ENCODE results near the gene PLEKHG5.

The PLEKHG5 gene

DNA sequence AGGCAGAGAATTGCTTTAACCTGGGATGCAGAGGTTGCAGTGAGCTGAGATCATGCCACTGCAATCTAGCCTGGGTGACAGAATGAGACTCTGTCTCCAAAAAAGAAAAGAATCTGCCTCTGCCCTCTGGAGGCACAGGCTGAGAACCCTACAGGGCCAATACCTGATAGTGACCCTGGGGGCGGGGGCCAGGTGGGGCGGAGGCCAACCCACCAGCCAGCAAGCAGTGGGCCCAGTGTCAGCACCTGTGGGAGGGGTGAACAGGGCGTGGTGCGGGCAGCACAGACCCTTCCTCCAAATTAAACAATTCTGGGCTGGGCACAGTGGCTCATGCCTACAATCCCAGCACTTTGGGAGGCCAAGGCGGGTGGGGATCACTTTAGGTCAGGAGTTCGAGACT, 19.0 kb upstream of the PLEKHG5 start:
- DNase-seq (ENCODE audit: low read depth in 2 of 2), result no peak

DNA sequence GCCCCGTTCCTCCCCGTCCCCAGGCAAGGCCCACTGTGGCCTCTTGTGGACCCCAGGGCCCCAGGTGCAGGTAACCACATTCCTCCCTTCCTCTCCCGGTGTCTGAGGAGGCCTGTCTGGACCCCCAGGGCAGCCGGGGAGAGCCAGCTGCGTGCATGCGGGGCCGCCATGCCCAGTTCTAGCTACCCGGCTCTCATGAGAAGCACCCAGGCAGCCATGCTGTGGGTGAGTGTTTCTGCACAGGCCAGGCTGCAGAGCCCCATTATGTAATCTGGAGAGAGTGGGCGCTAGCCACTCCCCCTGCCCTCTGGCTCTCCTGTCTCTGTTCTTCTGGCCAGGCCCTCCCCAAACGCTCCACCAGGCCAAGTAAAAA, 18.4 kb upstream of the PLEKHG5 start:
- DNase-seq (ENCODE audit: low read depth in 2 of 2), result no peak

DNA sequence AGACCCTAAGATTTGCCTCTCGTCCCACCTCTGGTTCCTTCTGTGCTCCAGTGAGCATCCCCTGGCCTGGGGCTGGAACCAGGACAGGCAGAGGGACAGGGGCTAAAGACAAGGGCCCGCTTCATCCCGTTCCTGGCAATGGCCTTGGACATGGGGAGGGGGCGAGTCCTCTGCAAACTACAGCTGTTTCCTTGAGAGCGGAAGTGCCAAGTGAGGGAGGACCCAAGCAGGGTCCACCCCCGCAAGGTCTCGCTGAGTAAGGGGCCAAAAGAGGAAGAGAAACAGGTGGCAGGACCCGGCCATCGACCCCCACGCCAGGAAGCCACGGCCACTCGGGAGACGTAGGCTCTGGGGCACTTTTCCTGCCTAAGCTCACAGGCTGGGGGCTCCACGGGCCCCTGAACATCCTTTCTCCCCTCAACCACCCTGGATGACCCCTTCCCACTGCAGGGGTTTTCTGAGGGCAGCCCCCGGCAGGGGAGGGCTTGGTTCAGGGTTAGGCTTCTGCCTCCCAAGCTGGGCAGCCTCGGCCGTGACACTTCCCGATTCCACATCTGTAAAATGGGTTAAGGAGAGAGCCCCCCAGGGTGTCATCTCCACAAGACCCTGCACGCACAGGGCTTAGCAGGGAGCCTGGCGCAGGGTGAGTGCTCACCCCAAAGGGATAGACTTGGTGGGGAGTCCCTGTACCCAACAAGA, 17.9 kb upstream of the PLEKHG5 start:
- DNase-seq (ENCODE audit: low read depth in 2 of 2), result no peak

DNA sequence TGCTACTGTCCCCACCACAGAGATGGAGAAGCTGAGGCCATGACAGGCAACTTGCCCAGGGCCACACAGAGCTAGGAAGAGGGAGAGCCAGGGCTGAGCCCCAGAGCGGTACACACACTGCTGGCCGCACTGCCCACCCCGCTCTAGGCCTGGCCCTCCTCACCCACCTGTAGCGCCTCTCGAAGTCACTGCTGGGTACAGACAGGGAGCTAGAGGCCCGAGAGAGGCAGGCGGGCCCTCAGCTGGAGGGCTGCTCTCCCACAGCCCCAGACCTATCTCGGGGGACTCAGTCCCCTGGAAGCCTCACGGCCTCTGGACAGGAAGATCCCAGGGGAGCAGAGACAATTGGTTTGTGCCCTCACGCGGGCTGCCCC, 17.3 kb upstream of the PLEKHG5 start:
- no peak for DNase-seq (ENCODE audit: low read depth in 2 of 2)

DNA sequence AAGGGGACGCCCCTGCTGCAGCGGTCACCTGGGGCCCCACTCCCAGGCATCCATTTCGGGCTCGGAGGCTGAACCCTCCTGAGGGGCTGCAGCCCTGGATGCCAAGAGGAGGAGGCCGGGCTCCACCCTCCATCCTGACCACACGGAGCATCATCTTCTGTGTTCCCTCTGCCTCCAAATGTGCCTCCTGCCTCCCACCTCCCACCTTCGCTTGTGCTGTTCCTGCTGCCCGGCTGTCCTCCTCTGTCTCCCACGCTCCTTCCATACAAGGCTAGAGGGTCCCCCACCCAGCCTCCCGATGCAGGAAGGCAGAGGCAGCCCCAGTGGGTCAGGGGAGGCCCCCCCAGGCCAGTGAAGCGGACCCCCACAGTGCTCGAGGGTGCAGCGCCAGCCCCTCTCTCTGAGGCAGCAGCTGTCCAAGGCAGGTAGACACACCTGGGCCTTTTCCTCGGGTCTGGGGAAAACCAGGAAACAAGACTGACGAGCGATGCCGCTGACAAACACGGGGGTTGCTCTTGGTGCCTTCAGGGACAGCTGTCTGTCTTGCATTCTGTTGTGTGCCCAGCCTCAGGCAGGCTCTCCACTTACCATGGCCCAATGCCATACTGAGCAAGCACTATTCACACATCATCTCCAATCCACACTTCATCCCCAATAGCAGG, 16.8 kb upstream of the PLEKHG5 start:
- DNase-seq (ENCODE audit: low read depth in 2 of 2), result no peak

DNA sequence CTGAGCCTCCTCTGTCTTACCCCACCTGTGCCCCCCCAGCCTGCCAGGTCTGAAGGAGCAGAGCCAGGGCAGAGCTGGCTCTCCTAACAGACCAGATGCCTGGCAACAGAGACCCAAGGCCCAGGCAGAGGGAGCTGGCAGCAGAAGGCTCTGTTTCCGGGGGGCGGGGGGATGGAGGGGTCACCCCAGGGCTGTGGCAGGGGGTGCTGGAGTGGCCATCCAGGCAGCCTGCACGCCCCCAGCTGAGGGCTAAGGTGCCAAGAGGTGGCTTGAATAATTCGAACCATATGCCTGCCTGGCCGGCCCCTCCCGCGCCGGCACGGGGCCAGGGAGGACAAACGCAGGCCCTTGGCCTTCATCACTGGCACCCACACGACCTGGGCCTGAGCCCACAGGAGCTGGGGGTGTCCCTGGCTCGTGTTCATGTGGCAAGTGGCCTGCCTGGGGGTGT, 16.0 kb upstream of the PLEKHG5 start:
- no peak for DNase-seq (ENCODE audit: low read depth in 2 of 2)

DNA sequence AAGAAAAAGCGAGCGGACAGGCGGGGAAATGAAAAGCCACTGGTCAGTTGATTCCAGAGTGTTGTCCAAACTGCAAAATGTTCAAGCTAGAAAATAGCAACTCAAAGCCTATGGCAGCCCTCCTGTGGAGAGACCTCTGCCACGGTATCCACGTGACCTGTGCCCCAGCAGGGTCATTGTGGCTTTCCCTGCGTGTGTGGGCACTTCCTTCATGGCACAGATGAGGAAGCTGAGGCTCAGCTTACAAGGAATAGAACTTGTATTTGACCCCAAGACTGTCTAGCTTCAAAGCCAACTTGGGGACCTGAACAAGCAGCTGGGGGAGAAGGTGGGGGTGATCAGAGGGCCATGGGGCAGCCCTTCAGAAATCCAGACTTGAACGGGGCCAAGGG, 15.6 kb upstream of the PLEKHG5 start:
- no peak for DNase-seq (ENCODE audit: low read depth in 2 of 2)

DNA sequence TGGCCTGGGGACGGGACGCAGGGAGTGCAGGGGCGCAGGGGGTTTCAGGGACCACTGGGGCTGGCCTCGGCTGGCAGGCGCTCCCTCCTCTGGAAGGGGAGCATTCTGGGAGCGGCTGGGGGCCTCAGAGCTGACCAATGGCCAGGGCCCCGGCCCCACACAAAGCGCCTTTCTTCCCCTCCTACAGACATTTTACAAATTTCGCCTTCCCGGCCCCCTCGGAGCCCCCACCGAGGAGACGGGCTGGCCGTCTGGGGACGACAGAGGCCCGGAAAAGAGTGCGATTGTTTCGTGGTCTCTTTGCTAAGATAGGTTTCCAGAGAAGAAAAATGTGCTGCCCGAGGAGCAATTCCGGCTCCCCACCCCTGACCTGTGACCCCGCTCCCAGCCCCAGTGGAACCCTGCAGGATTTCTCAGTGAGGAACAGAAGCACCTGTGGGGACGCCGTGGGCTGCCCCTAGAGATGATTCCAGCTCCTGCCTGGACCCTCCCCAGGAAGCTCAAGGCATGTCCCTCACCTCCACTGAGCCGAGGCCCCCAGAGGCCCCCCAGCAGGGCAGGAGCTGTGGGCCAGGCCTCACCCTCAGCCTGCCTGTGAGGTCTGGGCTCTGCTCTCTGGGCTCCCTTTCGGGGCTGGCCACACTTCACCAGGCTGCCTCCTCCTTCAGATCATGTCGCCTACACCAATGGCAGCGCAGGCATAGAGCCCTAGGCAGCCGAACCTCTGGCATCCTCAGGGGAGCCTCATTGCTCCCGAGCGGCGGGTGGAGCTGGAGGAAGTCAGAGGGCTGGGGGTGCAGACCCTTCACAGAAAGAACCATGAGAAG, 15.0 kb upstream of the PLEKHG5 start:
- DNase-seq (ENCODE audit: low read depth in 2 of 2), result no peak

DNA sequence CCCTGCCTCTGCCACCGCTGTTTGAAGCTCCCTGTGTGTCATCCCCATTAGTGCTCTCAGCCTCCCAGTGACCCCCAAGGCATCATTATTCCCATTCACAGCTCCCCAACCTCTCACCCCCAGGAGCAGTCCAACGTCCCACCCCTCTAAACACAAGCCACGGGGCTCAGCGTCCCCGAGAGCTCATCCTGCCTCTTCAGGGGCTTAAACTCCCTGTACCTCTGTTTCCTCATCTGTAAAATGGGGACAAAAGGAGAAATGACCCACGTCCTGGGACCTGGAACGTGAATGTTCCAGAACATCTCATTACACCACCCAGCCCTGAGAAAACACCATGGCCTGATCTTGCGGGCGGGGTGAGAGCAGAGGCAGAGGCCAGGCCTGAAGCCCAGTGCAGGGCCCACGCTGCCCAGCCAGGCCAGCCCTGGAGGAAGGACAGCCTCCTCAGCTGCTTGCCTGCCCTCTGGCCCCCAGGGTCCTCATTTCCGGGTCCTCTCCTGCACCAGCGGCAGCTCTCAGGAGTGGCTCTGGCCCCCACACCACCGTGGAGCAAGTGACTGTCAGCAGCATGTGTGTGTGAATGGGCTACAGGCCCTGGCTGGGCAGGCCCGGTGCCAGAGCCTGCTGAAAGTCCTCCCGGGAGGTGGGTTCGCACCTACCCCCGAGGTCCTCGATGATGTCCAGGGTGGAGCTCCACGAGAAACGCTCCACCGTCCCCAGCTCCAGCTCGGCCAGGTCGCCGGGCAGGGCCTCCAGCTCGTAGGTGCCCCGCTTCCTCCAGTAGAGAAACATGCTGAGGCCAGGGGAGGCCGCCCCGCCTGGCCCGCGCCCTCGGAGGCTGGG, 14.1 kb upstream of the PLEKHG5 start:
- no peak for DNase-seq (ENCODE audit: low read depth in 2 of 2)

DNA sequence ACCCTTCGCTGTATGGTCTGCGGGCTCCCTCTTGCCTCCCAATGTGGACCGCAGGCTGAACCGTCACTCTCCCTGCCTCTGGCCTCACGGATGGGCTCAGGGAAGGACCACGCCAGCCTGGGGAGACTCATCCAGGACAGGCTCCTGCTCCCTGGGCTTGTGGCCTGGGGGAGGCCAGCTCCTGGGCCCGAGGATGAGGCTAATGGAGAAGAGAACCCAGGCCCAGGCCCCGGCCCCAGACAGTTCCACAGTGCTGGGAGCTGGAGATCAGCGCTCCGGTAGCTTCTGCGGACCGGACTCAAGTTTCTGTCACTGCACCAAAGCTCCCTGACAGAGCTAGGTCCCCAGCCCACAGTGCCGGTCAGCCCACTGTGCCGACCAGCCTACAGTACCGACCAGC, 13.4 kb upstream of the PLEKHG5 start:
- no peak for DNase-seq (ENCODE audit: low read depth in 2 of 2)

DNA sequence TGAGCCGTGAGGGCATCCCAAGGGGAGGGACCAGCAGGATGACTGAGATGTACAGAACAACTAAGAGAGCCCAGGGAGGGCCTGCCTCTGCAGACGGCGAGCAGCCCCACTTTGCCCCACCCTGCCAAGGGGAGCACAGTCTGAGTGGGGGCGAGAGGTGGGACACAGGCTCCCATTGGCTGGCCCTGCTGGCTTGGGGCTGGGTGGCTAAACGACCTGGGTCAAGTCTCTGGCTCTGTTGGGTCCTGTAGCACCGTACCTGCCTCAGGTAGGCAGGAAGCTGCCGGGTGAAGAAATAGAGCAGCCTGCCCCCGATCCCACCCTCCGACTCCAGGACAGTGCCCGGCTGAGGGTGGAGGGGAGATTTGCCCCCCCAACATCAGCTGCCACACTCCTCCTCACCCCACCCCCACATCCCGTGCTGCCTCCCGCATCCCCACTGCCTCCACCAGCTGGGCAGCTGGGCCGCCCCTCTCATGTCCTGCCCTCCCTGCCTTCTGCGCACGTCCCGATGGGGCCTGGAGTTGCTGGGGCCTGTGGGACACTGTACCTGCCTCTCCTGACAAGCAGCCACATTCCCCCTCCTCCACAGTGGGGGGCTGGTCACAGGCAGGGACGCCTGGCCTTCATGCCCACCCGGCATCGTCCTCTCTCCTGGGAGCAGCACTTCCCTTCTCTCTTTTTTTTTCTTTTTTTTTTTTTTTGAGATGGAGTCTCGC, 12.6 kb upstream of the PLEKHG5 start:
- no peak for DNase-seq (ENCODE audit: low read depth in 2 of 2)

DNA sequence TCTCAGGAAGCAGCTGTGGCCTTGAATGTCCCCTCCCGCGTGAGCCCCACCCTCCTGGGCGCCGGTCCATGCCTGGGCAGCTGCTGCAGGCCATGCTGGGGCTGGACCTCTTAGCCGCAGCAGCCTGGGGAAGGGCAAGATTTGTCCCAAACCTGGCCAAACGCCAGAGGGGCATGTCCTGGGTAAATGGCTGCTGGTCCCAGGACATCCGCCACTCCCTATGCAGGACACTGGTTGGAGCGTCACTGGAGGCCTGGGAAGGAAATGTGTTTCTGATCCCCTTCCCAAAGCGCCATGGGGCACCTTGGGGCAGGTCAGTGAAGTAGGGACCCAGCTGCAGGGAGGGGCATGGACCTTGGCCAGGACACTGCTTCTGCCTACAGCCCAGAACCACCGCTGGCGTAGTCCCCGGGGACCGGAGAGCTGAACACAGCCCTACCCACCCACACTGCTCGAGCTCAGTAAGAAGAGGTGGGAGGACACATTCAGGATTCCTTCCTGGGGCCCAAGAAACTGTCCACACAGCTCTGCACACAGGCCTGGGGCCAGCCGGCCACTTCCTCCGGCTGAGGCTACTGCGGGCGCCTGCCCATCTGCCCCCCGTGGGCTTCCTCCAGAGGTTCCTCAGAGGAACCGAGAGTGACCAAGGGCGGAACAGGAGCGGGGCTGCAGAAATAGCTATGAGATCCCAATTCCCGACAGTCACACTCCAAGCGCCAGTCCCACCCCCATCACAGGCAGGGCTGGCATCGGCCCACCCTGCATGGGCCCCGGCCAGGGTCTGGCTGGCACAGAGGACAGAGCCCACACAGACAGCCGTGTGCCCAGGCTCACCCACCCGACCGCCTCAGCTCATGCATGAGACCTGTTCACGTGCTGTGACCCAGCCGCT, 10.8 kb upstream of the PLEKHG5 start:
- DNase-seq (ENCODE audit: low read depth in 2 of 2), result no peak

DNA sequence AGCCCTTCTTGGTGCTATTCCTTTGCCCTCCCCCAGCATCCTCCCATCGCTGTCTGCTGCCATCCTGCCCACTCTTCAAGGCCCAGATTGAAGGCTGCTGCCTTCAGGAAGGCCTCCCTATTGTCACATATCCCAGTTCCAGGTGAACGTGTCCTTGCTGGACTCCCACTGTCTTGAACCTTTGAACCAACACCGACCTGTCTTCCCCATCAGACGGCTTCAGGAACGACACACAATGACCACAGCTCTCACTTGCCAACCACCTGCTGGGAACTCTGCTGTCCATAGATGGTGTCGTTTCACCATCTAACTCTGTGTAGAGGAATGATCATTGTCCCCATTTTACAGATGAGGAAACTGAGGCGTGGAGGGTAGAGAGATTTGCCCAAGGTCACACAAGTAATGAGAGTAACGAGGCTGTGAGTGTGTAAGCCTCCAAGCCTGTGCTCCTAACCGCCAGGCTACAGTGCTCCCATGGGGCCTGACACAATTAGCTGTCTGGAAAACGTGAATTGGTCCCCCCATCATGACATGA, 9.9 kb upstream of the PLEKHG5 start:
- no peak for DNase-seq (ENCODE audit: low read depth in 2 of 2)

DNA sequence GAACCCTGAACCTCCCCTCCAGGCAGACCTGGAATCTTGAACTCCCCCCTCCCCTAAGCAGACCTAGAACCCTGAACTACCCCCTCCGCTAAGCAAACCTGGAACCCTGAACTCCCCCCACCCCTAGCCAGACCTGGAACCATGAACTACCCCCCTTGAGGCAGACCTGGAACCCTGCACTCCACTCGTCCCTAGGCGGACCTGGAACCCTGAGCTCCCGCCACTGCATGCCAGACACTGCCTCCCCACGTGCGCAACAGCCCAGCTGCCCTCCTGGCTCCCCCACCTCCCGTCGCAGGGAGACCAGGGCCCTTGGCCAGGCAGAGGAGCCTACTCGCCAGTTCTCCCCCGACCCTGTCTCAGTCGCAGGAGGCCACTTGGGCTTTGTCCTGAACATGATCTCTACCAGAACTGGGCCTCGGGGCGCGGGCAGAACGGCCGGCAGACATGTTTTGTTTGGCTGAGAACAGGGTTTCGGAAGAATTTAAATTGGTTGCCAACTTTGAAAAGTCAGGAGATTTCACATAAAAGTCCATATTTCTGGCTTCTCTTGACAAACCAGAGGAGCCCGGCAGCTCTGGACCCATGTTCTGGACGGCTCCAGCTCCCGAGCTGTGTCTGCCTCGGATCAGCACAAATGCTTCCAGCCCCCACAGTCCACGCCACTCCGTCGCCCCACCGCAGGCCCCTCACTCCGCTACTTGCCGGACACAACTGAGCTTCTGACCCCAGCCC, 9.2 kb upstream of the PLEKHG5 start:
- DNase-seq (ENCODE audit: low read depth in 2 of 2), result no peak

DNA sequence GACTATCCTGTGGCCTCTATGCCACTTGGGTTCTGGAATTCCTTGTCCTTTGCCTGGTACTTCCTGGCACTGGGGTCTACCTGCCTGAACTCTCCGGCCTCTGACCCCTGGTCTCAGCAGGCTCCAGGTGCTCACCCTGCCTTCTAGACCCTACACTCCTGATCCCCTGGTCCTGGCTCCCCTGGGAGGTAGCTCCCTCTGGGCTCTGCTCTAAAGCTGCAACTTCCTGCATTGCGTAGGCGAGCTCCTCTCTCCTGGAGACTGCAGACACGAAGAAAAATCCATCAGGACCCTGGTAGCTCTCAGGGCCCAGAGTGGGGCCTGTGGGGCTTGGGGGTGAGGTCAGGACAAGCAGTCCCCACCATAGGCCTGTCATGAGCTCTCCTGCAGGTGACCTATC, 7.8 kb upstream of the PLEKHG5 start:
- no peak for DNase-seq (ENCODE audit: low read depth in 2 of 2)

DNA sequence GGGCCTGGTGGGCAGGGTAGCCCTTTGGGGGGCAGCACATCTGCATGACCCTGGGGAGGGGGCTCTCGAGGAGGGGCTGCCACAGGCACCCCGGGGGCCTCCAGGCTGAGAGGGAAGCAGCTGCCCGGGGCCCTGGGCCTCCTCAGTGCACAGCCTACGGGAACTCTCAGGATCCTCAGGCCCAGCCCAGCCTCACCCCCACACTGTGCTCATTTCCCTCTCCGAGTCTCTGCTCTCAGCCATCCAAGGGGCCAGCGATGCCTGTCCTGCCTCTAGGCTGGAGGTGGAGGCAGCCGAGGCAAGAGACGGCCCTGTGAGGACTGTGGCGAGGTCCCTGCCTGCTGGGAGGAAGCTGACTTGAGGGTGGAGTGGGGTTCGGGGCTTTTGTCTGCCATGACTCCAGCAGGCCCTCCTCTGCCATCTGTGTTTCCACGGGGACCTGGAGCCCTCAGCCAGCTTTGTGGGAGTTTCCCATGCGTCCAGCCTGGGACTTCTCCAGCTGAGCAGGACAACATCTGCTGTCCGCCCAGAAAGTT, 7.2 kb upstream of the PLEKHG5 start:
- no peak for DNase-seq (ENCODE audit: low read depth in 2 of 2)

DNA sequence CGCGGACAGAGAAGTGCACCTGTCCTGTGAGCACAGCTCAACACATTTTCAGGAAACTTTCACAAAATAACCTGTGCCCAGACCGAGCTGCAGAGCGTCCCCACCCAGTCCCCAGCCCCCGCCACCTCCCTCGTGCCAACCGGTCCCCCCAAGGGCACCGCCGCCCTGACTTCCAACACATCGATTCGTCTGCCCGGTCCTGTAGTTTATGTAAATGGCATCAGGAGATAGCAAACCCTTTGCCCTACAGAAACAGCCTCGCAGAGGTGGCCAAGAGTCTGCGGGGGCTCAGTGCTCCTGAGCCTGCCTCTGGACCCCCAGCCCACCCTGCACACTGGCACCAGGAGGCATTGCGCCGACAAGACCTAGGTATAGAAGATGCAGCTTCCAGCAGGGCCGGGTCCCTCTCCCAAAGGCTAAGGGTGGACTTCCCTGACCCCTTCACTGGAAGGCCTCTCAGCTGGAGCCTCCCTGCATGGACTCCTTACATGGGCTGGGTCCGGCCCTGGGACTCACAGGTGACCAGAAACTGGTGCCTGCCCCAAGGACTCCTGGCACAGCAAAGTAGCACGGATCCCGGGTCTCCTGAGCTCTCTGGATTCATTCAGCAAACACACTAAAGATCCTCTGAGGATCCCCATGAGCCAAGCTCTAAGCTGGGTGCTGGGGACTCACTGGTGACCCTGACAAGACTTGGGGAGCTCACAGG, 6.6 kb upstream of the PLEKHG5 start:
- DNase-seq (ENCODE audit: low read depth in 2 of 2), result no peak

DNA sequence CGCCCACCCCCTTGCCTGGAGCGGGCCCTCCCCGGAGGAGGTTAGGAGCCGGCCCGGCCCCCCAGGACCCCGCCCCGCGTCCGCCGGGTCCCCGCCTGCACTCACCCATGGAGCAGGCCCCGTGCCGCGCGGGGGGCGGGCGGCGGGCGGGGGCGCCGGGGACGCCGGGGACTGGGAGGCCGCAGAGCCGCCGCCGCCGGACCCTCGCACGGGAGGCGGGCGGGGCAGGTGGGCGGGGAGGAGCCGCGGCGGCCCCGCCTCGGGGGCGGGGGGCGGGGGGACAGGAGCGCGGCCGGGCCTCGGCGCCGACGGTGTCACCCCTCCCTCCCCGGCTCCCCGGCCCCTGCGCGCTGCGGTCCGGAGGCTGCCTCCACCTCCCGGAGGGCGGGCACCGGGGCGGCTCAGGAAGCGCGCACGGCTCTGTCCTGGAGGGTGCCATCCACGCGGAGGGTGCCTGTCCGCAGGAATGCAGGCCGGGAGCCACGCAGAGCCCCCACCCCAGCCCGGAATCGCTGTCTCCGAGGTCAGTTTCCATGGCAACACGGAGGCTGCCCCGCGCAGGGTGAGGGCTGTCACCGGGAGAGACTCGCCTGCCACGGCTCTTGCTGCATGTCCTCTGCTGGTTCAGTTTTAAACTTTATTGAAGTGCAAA, 5.9 kb upstream of the PLEKHG5 start:
- peak in 1 of 2 donors; percentile 17 for DNase-seq (ENCODE audit: low read depth in 2 of 2)

All from stimulated activated CD8-positive, alpha-beta memory T cell treated with anti-CD3 and anti-CD28 coated beads, Interleukin-15, amount 100 ng/mL, for 4 hours (primary cell).